GM19239 (cell line): ENCODE results near the gene TP63.

Experiments
- DNase-seq: peaks from one replicate; pipeline ENCODE4 v3.0.0; 2011; ENCODE audit warnings: low spot score; ENCODE audit not compliant: insufficient read length
- FAIRE-seq: peaks from 2 replicates; lab custom pipeline; 2011; peaks lifted over from hg19 to GRCh38; lab: Jason Lieb, UNC

TP63 gene

DNA sequence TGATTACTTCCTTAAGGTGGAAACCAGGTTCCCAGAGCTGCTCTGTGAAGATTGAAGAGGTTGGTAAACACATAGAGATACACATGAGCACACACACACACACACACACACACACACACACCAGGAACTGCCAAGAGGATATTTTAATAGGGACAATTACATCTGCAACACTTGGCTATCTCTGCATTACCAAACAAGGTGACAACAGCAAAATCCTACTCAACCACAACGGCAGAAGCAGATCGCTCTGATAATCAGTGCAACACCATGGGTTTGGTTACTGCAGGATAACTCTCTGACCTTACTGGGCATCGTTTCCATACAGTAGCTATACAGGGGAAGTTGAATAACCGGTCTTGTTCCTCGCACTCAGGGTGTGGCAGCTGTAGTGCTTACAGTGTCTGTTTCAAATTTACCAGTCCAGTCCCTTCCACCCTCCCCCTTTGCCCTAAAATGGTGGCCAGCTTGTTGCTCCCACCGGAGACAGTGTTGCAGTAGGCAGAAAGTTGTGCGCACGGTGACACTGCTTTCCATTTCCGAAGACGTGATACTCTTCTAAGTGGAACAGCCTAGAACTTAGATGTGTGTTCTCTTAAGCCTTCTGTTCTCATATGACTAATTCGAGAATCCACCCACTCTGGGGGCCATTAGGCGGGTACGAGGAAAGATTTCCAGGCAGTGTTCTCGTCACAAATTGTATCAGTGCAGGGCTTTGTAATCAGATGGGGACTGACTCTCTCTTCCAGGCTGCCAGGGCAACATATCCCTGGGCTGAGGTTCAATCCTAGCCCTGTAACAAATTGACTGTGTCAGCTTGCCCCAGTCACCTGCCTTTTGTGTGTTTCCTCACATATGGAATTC, 313.3 kb downstream of the TP63 start:
- FAIRE-seq: no peak
- no peak for DNase-seq

DNA sequence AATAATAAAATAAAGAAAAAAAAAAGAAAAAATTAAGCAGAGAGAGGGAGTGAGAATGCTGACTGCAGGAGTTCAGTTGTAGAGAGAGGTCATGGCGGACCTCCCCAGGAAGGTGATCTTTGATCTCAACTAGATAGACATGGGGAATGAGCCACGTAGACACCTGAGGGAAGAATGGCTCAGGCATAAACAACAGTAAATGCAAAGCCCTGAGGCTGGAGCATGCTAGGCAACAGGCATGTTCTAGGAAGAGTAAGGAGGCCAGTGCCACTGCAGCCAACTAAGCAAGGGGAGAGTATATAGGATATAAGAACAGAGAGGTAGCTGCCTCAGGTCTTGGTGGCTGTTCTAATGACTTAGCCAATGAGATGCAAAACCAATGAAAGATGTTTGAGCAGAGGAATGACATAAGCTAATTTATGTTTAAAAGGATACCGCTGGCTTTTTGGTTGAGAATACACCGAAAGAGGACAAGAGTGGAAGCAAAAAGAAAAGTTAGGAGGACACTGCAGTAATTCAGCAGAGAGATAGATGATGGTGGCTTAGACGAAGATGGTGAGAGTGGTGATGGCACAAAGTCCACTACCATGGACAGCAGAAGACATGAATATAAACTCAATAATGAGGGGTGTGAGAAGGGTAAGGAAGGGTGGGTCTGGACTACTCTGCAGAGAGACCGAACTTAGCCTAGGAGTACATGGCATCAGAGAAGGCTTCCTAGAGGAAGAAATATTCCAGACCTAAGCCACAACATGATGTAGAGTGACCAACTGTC, 314.9 kb downstream of the TP63 start:
- DNase-seq (no peak), FAIRE-seq (no peak)
